Occipital lobe (tissue), 2 donors: ENCODE measurements around the gene PSME2. TPM values are rescaled to one million over a fixed set of nuclear protein-coding genes. Genes with fewer than 3 reads are reported as not detected.

ENCODE experiments used
- DNase-seq: peaks from one replicate; lab custom pipeline; 2025; lab: John Stamatoyannopoulos, UW
- total RNA-seq: library from RNA; depleted of rRNA; stranded (reverse); fragments of >200 nt; gene quantifications from one replicate; pipeline ENCODE4 v1.2.3, GENCODE V29; 2014

PSME2 gene
- total RNA-seq, 1 donor from 2014 or later = 26.0 TPM

DNA sequence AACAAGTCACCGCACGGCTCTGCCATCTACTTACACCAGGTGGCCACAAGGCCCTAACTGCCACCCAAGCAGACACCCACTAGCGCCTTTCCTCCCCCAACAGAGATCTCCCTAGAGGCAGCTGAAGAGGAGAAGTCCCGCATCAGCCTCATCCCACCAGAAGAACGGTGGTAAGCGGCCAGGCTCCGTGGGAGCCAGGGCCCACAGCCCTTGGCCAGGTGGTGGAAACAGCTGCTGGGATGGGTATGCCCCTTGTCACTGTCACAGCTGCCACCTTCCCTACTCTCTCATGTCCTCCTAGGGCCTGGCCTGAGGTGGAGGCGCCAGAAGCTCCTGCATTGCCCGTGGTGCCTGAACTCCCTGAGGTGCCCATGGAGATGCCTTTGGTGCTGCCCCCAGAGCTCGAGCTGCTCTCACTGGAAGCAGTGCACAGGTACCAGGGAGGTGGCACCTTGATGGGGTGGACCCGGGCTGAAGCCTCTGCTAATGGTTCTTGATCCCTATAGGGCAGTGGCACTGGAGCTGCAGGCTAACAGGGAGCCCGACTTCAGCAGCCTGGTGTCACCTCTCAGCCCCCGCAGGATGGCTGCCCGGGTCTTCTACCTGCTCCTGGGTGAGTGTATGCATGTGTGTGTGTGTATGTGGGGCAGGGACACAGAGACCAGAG is 33.0 kb upstream of the PSME2 start:
- no peak for DNase-seq

DNA sequence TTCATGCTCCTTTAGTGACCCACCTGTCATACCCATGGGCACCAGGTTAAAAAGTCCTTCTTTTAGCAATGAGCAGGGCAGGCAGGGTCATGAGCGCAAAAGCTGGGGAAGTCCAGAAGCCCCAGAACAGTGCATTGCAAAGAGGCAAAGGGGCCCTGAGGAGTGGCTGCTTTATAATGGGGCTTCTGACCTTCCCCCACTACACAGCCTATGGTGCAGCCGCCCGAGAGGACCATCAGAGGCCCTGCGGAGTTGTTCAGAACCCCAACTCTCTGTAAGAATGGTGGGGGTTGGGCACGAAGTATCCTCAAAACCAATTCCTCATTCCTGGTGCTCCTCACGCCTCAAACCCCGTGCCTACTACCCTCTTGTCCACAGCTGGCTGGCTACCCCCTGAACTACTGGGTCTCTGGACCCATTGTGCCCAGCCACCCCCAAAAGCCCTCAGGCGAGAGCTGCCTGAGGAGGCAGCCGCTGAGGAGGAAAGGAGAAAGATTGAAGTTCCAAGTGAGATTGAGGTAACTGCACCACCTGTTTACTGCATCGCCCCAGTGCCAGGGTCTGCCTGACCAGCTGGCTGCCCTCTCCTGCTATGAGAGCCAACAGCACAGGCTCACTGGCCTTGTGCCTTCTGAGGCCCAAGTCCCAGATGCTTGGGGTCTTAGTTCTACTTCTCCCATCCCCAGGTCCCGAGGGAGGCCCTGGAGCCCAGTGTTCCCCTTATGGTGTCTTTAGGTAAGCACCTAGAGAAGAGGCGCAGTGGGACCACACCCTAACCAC is 32.2 kb upstream of the PSME2 start:
- DNase-seq = no peak

DNA sequence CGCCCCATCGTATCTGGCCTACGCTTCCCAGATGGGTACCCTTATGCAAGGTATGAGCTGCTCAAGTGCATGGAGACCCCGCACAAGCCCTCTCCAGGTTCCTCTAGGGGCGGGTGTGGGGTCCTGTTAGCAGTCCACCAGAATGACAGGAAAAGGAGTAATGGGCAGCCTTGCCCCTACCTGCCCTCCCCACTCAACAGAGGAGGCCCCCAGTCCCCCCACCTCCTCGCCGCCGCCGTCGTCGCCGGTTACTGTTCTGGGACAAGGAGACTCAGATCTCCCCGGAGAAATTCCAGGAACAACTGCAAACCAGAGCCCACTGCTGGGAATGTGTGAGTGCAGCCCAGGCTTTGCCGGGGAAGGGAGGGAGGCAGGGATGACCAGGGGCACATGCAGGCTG is 31.5 kb upstream of the PSME2 start:
- no peak for DNase-seq

DNA sequence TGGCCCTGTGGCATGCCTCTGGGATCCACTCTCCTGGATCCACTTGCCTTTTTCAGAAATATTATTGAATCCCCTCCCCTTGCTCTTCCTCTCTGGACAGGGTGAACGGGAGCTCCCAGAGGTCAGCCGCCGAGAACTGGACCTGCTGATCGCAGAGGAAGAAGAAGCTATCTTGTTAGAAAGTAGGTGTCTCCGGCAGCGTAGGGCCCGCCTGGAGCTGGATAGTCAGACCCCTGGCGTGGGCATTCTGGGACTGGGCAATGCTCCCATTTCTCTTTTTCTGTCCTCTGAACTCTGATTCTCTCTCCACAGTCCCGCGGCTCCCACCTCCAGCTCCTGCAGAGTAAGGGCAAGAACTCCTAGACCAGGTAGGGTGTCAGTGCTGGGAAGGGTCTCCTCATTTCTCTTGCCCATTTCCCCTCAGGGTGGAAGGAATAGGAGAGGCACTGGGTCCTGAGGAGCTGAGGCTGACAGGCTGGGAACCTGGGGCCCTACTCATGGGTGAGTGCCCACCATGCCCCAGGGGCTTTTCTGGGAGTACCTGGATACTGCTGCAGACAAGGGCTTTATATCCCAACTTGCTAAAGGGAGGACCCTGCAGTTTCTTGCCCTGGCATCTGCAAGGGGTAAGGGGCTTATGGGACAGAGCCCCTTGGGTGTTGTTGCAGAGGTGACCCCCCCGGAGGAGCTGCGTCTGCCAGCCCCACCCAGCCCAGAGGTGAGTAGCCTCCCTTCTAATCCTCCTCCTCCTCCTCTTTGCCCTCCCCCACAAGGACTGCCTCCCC is 30.8 kb upstream of the PSME2 start:
- DNase-seq = no peak

DNA sequence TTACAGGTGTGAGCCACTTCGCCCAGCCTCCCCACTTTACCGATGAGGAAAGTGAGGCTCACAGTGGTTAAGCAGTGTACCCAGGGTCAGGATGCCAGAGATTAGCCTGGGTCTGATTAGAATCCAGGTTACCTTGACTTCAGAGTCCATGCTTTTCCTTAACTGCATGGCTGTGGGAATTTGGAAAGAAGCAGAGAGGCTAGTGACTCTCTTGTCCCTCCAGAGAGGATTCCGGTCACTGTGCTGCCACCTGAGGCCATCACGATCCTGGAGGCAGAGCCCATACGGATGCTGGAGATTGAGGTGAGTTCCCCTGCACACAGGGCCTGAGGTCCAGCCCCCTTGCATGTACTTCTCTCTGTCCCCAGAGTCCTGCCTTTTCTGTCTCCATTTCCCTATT is 30.2 kb upstream of the PSME2 start:
- no peak for DNase-seq

DNA sequence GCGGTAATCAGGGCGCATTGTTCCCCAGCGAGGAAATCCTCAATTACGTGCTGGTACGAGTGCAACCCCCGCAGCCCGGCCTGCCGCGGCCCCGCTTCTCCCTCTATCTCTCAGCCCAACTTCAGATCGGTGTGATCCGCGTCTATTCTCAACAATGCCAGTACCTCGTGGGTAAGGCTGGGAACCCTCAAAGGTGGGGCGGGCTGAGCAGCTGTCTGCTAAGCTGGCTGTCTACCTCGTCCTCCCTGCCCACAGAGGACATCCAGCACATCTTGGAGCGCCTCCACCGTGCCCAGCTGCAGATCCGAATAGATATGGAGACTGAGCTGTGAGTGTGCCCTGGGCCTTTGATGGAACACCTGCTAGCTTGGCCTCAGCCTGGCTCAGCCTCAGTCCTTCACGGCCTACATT is 26.5 kb upstream of the PSME2 start:
- DNase-seq = peak; percentile 40

DNA sequence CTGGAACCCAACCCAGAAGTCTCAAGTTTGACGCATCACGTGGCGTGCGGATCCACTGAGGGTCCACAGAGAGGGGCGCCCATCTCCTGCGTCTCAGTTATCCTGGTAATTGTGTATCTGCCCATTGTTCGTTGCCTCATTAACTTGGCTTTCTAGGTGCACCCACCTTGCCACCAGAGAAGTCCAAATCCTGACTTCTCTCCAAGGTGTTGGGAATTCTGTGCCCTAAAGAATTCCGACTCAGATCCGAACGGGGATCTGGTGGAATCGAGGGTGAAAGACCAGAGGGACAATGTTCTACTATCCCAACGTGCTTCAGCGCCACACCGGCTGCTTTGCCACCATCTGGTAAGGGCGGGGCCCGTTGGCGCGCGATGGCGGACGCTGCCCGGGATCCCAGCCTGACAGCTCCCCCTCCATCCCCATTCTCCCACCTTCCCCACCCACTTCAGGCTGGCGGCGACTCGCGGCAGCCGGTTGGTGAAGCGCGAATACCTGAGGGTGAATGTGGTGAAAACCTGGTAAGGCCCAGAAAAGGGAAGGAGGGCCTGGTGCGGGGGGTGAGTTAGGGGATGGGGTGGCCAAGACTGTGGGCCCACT is 26.0 kb upstream of the PSME2 start:
- DNase-seq = no peak

DNA sequence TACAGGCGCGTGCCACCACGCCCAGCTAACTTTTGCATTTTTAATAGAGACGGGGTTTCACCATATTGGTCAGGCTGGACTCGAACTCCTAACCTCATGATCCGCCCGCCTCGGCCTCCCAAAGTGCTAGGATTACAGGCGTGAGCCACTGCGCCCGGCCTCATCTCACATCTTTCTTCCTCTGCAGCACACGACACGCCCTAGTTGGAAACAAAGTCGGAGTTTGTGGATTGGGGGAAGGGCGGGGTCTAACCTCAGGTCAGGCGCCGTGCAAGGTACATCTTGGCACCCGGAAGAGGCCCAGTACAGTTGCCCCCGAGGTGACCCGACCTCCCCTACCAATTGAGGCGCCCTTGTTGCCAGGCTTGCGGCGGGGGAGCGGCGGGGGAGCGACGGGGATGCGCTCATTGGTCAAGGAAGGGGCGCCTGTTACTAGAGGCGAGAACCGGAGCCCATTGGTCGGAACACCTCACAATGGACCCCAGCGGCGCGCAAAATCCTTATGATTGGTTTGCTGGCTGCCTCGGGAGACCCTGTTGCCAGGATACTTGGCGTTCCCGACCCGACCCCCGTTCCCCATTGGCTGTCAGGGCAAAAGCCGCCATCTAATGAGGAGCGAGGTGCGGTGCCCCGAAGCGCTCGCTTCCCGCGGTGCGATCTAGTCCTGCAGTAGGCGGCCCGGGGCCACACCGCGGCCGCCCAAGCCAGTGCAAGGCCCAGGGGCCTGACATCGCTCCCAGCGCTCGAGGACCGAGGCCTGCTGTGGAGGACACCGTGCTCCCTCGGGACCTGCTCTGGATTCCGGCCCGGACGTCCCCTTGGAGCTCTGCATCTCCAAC is 25.2 kb upstream of the PSME2 start, which contains the start of gene REC8:
REC8 (plus strand) TSS at position 659 of the 839 bp plus-strand sequence. CDS start 473 bp downstream, outside the sequence.
- DNase-seq = peak; percentile 85

DNA sequence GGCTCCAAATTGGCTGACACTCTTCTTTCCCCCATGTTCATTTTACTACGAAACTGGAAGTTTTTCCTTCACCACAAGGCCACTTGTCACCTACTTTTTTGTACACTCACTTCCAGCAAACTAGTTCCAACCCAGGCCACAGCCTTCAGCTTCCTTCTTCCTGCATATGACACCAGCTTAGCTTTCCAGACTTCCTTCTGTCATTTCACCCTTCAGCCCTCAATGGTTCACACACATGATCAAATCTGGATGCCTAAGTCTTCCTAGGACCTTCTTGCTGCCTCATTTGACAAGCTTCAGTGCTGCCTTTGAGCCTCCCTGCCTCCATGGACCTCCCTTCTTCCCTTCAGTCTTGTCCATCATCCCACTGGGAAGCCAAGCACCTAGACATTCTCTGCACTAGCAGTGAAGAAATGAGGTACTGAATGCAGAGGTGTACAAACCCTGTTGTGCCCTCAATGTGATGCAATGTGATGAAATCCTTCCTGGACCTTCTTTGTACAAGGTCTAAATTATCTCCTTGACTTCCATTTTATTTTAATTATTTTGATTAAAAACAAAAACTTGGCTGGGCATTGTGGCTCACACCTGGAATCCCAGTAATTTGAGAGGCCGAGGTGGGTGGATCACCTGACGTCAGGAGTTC is 21.2 kb upstream of the PSME2 start:
- DNase-seq = no peak

DNA sequence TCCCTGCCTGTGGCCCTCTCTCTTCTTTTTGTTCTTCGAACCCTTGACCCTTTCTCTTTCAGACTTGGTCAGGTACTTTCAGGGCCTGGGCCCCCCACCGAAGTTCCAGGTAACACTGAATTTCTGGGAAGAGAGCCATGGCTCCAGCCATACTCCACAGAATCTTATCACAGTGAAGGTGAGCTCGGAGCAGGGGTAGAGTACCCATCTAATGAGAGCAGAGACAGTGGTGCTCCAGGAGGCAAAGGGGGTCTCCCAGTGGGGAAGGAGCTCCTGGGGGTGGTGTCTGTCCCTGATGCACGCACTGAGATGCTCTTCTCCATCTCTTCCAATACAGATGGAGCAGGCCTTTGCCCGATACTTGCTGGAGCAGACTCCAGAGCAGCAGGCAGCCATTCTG is 19.4 kb upstream of the PSME2 start:
- DNase-seq = no peak

DNA sequence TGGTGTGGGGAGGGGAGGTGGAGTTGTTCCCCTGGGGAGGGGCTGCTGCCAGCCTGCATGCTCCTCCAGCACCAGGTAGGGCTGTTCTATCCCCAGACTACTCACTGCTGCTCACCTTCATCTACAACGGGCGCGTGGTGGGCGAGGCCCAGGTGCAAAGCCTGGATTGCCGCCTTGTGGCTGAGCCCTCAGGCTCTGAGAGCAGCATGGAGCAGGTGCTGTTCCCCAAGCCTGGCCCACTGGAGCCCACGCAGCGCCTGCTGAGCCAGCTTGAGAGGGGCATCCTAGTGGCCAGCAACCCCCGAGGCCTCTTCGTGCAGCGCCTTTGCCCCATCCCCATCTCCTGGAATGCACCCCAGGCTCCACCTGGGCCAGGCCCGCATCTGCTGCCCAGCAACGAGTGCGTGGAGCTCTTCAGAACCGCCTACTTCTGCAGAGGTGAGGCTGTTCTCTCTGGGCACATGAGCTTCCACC is 18.1 kb upstream of the PSME2 start:
- no peak for DNase-seq

DNA sequence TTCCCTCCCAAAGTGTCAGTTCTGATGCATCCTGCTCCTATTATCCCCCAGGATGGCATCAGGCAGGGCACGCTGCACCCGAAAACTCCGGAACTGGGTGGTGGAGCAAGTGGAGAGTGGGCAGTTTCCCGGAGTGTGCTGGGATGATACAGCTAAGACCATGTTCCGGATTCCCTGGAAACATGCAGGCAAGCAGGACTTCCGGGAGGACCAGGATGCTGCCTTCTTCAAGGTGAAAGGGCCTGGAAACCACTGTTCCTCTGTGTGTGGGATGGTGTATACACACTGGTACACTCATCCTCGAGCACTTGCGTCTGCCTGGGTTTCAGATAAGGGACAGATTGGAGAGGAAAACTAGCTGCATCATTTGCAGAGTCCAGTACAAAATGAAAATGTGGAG is 15.7 kb upstream of the PSME2 start:
- no peak for DNase-seq

DNA sequence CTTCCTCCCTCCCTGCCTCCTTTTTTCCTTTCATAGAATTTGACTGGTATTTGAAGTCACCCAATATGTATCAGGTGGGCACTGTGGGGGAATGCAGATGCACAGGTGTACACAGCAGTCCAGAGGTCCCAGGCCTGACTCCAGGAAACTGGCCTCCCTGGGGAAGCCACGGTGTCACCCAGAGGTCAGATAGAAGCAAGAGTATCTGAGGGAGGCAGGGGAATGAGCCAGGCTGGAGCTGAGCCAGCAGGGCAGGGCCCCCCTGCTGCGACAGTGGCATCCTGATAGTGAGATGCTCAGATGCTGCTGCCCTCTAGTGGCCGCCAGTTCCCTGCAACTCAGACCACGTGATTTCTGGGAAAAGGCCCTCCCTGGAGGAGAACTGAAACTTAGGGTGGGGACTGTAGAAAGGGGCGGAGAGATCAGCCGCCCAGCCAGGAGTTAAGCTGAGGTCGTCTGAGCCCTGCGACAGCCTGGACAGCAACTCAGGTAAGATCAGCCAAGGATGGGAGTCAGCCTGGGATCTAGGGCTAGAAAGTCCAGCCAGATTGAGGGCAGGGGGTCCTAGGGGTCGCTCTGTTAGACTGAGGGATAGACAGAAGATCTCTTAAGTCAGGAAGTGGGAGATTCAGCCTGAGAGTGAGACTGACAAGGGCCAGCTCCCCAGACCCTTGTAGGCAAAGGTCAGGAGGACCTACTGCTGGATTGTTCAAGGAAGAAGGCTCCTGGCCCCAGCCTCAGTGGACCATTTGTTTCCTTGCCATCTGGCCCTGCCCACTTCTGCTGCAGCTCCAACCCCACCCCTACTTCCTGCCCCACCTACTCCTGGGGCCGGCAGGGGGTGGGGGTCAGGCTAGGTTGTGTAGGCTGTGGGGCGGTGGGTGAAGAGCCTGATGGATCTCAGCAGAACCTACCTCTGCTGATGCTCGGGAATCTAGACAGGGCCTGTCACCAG is 14.7 kb upstream of the PSME2 start, which contains the start of gene IRF9:
IRF9 (plus strand) TSS at position 416 of the 955 bp plus-strand sequence. CDS start 880 bp downstream, outside the sequence.
- DNase-seq = peak; percentile 93

DNA sequence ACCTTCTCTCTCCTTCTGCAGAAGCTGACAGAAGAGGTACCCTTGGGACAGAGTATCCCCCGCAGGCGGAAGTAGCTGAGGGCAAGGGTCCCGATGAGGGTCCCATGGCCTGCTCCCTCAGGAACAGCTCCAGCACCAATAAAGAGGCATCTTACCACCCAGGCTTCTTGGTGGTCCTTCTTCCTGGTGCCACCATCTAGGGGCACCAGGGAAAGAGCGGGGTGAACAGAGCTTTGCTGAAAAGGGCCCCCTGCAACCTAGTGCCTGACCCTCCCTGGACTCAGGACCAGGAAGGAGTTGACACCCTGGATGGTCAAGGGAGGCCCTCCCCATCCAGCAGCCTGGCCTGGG is 14.1 kb upstream of the PSME2 start:
- no peak for DNase-seq

DNA sequence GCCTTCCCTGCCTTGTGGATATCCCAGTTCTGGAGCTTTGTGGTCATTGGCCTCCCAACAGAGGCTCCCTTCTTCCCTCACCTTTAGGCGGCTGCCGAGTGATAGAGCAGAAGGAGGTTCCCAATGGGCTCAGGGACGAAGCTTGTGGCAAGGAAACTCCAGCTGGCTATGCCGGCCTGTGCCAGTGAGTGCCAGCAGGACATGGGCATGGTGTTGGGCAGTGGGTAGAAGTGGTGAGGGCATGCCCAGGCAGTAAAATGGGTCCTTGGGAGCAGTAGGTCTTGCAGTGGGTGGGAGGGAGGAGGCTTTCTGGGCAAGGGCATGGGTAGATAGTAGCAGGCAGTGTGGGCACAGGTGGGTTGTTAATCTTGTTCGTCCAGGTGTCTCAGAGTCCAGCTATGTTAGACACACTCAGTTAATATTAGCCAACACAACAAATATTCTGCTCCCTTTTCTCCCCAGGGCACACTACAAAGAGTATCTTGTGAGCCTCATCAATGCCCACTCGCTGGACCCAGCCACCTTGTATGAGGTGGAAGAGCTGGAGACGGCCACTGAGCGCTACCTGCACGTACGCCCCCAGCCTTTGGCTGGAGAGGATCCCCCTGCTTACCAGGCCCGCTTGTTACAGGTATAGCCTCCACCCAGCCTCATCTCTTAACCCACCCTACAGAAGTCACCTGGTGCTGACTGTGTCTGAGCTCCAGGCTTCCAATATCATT is 13.5 kb upstream of the PSME2 start:
- no peak for DNase-seq

DNA sequence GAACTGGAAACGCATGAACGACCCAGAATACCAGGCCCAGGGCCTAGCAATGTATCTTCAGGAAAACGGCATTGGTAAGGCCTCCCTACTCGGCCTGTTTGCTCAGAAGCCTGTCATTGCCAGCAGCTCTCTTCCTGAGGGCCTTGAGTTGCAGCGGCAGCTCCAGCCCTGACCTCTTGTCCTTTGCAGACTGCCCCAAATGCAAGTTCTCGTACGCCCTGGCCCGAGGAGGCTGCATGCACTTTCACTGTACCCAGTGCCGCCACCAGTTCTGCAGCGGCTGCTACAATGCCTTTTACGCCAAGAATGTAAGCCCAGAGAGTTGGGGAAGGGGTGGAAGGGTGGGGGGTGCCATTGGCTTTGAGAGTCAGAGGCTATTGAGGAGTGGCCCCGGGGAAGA is 10.9 kb upstream of the PSME2 start:
- DNase-seq = no peak

DNA sequence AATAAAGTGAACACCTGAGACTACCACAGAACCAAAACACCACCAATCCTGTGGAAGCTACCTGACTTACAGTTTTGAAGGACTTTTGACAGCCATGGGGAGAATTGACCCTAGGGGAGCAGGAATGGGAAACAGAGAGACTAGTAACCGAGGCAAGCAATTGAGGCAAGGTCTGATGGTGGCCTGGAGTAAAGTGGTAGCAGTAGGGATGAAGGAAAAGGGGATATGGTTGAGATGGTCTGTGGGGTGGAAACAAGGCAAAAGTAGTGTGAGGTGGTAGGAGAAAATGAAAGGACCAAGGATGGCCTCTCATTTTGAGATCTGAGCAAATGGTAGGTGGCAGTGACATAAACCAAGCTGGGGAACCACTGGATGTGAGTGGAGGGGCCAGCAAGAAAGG is 10.4 kb upstream of the PSME2 start:
- DNase-seq = no peak

DNA sequence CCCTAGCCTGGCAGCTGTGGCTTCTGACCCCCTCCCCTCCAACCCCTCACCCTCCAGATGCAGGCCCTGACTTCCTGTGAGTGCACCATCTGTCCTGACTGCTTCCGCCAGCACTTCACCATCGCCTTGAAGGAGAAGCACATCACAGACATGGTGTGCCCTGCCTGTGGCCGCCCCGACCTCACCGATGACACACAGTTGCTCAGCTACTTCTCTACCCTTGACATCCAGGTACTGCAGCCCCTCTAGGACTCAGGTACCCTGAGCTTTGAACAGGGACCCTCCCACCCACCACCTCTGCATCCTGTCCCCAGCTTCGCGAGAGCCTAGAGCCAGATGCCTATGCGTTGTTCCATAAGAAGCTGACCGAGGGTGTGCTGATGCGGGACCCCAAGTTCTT is 8.7 kb upstream of the PSME2 start:
- no peak for DNase-seq
